HG03064 (cell line): Measurements from ENCODE around the gene BGN.
A peak's percentile ranks its signal among the peaks of the same experiment; 100 is the strongest.

Experiments used
- ATAC-seq: cut with Tn5 transposase; IDR thresholded peaks from one replicate; pipeline ENCODE4 v1.9.1; 2021; ENCODE audit warnings: low read depth; ENCODE audit not compliant: unreplicated experiment

Gene BGN

DNA sequence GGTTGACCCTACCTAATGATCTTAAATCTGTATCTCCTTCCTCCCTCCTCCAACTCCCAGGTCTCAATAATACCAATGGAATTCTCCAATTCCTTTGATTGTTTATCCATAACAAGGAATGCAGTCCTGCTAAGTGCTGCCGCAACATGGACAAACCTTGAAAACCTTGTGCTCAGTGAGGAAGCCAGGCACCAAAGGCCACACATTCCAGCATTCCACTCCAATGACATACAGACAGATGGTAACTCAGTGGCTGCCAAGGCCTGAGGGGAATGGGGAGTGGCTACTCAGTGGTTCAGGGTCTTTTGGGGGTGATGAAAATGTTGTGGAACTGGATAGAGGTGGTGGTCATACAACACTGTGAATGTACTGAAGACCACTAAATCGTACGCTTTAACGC is 34.8 kb upstream of the BGN start:
- no peak for ATAC-seq

DNA sequence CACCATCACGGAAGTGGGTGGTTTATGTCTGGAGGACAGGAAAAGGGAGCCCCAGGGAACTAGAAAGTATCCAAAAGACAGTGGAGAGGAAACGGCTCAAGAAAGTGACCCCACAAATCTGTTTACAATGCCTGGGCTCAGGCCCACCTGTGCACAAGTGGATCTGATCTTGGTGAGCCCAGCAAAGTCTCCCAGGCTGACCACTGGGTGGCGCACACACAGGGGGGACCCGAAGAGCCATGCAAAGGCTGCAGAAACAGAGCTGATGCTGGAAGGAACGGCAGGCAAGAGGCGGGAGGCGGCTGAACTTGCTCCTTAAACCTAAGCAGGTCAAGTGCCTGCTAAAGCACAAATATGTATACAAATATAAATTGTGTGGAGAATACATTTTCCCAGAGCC is 34.0 kb upstream of the BGN start:
- no peak for ATAC-seq

DNA sequence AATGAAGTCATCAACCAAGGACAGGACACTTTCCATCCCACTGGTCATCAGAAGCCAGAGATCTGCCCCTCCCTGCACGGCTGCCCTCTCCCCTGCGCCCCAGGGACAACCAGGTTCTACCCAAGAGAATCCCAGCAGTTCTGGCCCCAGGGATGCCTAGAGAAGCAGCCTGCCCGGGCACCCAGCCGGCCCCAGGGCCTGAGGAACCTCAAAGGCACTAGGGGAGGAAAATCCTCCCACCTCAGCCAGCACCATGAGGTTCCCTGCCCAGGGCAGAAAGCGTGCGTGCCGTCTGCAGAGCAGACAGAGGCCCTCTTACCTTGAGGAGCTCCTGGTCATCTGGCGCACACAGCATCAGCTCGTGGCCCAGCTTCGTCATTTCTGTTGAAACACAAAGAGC is 32.5 kb upstream of the BGN start:
- ATAC-seq, result no peak

DNA sequence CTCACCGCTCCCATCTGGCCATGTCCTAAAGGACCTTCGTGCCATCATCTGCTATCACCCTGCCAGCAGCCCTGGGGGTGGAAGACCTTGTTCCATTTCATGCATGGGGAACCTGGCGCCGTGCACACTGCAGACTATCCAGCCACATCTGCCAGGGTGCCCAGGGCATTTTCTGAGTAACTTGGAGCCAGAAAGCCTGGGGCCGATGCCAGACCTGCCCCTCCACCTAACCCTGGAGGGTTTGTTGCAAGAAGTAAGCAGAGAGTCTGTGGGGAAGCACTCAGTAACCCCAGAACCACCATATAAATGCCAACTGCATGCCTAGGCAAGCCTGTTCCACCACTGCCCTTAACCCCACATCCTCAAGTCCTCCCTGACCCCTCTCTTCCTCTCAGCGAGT is 31.7 kb upstream of the BGN start:
- no peak for ATAC-seq

DNA sequence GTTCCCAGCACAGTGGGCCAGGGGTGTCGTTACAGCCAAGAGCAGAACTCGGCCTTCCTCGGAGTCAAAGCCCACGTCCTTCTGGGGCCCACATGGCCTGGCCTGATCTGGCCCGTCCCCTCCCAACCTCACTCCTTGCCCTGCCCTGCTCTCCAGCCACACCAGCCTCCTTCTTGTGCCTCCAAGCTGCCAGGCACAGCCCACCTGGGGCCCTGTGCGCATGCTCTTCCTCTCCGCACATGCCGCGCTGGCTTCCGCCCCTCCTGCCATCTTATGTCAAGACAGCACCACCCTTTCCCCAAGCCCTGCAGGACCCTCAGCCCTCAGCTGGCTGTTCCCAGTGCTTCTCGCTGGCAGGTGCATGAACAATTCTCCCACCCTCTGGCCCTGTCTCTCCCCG is 31.2 kb upstream of the BGN start:
- ATAC-seq, result no peak

DNA sequence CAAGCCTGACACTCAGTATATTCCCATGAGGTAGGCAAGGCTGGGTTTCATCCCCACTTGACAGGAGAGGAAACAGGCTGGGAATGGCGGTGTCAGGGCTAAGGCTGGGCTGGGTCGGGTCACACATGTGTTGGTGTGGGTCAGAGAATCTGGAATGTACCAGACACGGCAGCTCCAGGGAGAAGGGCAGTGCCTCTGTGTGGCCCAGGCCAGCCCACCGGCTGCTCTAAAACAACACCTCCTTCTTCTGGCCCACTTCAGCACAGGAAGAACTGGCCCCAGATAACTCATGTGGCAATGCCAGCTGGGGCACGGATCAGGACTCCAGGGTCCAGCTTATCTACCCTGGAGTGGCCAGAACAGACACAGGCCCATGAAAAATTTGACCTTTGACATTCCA is 30.7 kb upstream of the BGN start:
- ATAC-seq, result no peak

DNA sequence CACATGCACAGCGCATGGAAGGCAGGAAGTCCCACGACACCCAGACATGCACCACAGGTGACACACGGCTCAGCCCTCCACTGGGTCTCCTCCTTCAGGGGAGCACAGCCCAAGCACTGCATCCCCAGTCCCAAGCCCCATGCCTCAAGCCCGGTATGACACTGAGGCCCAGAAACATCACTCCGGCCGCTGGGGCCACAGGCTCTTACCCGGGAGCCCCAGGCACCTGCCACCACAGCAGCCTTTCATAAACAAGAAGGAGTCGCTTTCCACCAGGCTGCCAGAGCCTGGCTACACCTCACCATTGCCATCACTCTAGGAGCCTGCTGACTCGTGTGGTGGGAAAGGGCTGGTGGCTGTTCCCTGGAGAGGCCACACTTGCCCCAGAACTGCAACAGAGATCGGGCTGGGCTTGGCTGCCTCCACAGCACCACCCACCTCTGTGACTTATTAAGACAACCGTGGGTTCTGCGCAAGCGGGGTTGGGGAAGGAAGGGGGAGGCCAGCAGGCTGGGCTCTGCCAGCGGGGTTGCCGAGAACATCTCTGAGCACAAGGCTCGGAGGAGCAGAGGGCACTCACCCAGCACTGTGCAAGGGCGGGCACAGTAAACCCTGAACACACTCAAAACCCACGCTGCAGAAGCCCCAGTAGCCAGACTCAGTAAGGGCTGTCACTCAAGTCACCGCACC is 28.9 kb upstream of the BGN start:
- no peak for ATAC-seq

DNA sequence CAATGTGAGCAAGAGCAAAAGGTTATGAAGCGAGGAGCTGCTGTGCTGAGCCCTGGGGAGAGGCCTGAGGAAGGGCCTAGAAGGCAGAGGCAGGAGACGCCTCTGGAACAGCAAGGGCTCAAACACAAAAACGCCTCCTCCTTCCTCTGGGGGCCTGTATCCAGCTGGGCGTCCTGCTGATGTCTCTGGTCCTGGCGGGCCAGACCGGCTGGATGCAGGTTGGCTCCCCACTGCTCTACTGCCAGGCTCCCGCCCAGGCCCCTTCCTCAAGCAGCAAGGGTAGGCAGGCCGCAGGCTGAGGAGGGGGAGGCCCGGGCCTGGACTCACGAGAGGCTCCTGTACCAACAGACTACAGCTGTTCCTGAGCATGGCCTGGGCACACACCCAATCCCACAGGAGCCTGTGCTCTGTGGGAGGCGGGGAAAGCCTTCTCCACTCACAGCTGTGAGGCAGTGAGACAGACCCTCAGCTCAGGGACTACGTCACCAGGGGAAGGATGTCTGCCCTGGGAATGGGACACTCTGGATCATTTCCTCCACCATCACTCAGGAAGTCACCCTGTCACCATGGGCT is 26.7 kb upstream of the BGN start:
- no peak for ATAC-seq

DNA sequence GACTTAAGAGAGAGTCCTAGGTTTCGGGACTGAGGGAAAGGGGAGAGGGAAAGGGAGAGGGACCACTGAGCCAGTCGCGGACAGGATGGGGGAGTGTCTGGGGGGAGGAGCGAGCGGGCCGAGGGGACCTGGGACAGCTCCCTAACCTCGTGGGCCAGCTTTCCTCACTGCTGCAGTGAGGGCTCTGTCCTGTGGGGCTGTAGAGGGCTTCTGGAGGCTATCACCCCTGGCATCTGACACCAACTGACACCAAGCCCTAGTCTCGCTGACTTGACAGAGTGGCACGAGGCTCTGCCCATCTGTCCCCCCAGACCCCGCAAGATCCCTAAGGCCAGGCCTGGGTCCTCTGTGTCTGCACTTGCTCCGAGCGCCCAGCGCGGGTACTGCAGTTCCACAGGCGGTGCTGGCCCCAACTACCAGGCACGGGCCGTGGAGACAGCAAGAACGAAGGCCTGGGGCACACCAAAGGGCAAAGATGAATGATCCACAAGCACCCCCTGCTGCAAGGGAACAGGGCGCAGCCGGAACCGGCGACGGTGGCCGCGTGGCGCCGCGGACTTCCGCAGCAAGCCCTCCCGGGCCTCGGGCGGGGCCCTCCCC is 24.9 kb upstream of the BGN start:
- peak; percentile 39 for ATAC-seq

DNA sequence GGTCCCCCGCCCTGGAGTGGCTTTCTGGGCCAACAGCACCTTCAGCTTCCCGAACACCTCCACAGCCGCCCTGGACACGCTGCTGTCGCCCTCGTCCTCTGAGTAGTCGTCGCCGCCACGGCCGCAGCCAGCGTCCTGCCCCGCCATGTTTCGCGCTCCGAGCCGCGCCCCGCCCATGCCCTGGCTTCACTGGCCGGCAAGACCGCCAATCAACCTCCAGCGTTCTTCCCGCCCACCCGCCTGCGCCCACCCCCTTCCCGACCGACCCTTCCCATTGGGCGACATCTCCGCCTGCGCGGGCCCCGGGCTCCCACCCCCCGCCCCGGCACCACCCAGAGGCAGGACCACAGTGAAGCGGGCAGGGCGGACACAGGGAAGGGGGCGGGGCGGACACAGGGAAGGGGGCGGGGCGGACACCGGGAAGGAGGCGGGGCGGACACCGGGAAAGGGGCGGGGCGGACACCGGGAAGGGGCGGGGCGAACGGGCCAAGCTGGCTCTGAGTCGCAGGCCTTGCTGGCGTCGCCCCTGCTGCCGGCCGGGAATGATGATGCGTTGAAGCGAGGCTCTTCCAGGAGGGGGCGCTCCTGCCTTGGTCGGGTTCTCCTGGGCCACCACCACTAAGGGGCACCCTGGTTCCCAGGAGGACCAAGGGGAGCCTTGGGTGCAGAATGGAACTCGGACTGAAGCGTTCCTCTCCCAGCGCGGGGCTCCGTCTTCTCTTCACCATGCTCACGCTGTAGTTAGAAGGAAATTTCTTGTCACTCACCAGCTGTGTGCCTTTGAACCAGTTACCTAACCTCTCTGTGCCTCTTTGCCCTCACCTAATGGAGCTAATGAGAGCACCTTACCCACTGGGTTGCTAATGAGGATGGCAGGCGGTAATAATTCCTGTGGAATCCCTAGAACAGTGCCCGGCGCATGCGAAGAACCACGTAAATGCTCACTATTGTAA is 24.1 kb upstream of the BGN start, which contains the start of gene HAUS7:
Gene HAUS7, minus strand, starts transcription at position 166 of the 953 bp plus-strand sequence. Its CDS starts 19 bp downstream, at position 147.
- ATAC-seq, result peak; percentile 78

DNA sequence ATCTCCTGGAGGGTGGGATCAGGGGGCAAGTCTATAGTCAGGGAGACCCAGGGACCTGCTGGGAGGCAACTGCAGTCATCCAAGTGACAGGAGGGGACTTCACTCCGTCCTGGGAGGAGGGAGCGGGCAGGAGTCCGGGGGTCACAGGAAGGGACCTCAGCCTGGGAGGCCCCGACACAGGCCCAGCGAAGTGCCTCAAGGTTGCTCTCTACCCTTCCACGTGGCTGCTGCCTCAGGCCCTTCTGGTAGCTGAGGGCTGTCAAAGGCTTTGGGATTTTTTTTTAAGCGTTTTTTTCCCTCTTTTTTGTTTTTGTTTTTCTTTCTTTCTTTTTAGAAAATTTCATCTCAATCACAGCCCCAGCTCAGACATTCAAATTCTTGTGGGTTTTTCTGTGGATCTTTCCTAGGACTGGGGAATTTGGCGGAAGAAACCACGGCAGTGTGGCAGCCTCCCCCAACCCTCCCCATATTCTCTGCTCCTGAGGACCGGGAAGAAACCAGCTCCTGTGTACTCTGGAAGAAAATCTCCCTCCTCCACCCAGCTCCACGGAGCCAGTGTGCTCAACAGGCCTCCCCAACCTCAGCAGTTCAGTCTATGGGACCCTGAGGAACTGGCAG is 23.0 kb upstream of the BGN start:
- ATAC-seq, result no peak

DNA sequence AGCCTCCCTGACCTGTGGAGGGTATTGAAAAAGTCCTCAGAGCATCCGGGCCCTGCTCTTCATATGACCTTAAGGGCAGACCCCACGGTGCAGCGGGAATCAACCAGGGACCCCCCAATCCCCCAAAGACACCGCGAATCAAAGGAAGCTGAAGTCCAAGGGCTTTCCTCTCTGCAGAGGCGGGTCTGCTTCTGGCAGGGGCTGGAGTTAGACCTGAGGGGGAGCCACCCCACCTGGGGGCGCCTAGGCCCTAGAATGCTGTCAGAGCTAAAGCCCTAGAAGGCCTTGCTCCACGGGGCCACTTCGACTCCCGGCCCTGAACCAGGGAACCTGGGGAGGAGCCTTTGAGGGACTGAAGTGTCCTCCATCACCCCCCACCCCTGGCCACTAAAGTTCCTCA is 21.7 kb upstream of the BGN start:
- ATAC-seq, result no peak

DNA sequence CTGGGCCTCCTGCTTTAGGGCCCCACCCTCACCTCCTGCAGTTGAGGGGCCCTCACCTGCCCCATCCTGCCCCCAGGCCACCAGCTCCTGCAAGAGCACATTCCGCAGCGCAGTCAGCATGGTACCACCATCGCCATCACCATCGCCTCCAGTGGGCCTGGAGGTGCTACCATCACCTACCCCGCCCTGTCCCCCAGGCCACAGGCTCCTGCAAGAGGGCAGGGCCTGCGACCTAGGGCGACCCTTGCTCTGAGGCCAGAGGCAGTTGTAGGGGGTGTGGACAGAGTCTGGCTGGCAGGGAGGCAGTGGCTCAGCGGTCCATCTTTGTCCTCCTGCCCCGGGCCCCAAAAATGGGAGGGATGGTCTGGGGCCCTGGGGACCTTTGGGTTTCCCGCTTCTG is 20.5 kb upstream of the BGN start:
- no peak for ATAC-seq

DNA sequence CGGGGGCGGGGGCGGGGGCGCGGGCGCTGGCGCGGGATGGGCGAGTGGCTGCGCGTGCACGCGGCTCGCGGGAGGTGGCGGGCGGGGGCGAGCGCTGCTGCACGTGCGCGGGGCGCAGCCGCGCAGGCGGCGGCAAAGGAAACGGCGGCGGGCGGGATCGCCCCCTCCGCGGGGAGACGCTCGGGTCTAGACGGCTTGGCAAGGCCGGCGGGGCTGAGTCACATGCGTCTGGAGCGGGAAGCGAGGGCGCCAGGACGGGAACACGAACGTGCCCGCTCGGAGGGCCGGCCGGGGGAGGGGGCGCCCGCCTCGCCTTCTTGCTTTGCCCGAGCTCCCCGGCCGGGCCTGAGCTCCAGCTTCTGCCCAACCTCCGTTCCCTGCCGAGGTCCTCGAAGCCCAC is 20.1 kb upstream of the BGN start:
- no peak for ATAC-seq

DNA sequence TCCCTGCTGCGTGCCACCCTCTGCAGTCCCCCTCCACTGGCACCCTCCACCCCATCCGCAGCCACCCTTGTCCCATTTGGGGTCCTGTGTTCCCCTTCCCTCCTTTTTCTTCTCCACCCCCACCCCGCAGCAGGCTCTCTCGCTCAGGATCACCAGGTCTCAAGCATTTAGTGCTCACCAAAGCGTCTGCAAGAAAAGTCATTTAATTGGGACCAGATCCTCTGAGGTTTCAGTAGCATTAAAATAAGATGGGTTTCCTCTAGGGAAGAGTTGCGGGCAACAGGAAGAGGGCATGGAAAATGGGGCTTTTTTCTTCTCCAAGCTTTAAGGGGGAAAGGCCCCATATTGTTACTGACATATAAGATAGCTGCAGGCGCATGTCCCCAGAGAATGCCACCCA is 19.5 kb upstream of the BGN start:
- no peak for ATAC-seq

DNA sequence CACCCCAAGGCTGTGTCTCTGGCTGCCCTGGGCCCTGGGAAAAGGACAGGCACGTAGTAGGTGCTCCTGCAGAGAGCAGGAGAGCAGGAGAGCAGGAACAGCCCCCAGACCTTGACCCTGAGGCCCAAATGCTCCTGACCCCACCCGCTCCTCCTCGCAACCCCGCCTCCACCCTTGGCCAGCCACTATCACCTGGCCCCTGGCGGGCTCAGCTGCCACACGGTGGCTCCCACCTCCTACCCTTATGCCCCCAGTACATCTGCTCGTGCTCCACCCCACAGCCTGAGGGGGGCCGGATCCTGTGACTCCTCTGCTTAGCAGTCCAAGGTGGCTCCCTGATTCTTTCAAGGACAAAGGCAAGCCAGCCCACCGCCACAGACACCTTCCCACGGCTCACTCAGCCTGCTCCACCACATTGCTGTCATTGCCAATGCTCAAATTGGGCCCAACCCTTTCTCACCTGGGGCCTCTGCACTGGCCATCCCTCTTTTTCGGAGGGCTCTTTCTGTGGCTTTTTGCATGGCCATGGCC is 19.0 kb upstream of the BGN start:
- ATAC-seq, result no peak

DNA sequence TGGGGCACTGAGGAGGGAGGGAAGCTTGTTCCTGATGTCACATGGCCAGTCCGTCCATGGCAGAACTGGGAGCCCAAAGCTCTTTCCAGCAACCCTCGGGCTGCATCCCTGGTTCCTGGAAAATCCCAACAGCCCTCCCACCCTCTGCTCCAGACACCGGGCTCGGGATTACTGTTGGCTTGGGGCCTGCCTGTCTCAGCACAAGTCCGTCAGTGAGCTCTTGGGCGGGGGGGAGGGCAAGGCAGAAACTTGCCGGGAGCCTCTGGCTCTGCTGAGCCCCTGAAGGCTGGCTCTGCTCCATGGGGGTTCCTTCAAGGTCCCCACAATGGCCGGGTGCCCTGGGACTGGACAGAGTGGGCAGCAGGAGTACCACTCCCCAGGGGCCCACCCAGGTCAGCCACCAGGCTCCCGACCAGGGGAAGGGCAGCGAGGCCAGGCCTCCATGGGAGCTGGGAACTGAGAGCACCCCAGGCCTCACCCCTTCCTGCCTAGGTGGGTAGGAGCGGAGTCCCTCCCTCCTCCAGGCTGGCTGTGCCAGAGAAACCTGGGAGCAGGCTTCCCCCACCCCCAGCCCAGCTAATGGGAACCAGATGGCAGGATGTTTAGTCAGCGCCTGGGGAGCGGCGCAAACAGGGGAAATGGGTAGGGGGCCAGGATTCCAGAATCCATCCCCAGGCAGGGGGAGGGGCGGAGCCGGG is 18.0 kb upstream of the BGN start:
- ATAC-seq, result no peak

DNA sequence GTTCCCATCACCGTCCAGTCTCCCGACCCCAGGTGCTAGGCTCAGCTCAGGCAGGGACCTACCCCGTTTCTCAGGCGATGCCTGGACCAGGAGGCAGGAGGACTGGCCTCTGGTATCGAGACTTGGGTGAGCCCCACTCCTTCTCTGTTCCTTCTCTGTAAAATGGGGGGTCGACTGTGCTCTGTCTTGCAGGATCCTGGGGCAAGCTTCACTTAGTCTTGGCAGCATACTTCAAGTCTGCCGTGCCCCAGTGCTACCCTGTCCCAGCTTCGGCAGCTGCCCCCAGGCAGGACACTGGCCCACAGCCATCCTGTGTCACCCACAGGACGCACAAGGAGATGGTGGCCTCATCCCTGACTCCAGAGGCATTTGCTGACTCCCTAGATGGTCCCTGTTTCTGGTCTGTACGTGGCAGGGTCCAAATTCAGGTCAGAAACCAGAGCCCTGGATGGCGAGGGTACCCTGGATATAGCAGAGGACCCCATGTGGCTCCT is 17.4 kb upstream of the BGN start:
- no peak for ATAC-seq

DNA sequence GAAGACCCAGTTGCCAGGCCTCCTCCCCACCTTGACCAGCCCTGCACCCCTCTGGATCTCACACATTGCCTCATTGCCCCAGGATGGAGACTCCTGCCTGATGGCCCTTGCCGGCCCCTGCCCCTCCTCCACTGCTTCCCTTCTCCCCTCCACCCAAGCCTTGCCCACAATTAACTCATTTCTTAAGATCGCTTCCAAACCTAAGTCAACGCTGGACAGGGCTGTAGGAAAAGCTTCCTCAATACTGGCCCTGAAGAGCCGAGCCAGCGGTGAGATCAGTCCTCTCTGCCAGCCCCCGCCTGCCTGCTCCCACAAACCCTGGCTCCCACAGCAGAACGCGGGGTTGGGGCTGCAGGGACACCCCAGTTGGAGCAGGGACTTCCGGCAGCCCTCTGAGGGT is 16.9 kb upstream of the BGN start:
- no peak for ATAC-seq

DNA sequence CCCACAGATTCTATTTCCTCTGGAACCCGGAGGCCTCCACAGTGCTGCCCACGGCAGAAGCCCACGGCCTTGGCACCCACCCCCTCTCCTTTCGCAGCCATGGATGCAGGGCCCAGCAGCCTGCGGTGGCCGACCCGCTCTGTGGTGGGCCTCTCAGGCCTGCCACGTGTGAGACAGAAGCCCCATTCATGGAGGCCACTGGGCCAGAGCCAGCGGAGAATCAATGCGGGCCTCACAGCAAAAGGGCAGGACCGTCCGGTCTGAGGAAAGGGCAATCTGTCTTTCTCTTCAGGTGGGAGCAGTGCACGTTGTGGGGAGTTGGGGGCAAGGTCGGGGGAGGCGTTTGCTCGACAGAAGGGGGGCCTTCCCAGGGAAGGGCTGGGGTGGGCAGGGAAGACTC is 16.0 kb upstream of the BGN start:
- no peak for ATAC-seq
